Esophagus muscularis mucosa (tissue), 4 donors: ENCODE measurements around the gene IFI27L2. TPM values are rescaled to one million over a fixed set of nuclear protein-coding genes. Genes with fewer than 3 reads are reported as not detected.

ENCODE experiments used
- DNase-seq: peaks from one replicate; pipeline ENCODE4 v3.0.0-alpha.2; 2017; ENCODE audit errors: extremely low spot score
- H3K27ac ChIP-seq, 4 donors: fragments of 200-600 bp; sonication (generic); replicated peaks in 1 of 4; 1 replicate in 3 of 4; 2 replicates in 1 of 4; pipeline ENCODE4 v1.5.1; 2016 to 2019; ENCODE audit warnings: mild to moderate bottlenecking in 1 of 4
- H3K27me3 ChIP-seq, 4 donors: fragments of 200-600 bp; sonication (generic); one replicate each; pipeline versions ENCODE4 v1.5.1 to v1.6.0; 2016 to 2019
- H3K36me3 ChIP-seq, 4 donors: fragments of 200-600 bp; sonication (generic); one replicate each; pipeline ENCODE4 v1.5.1; 2016 to 2019
- H3K4me1 ChIP-seq, 4 donors: fragments of 200-600 bp; sonication (generic); one replicate each; pipeline ENCODE4 v1.5.1; 2016 to 2019
- H3K4me3 ChIP-seq, 4 donors: fragments of 200-600 bp; sonication (generic); 1 replicate in 2 of 4; 2 replicates in 2 of 4; pipeline ENCODE4 v1.5.1; 2016 to 2019; ENCODE audit warnings: mild to moderate bottlenecking in 4 of 4, moderate library complexity in 1 of 4
- H3K9me3 ChIP-seq, 4 donors: fragments of 200-600 bp; sonication (generic); 1 replicate in 3 of 4; 2 replicates in 1 of 4; pipeline ENCODE4 v1.5.1; 2016 to 2019
- CTCF ChIP-seq, 3 experiments: fragments of 200-600 bp in 2 of 3; fragments of 450-650 bp in 1 of 3; sonication (generic) in 2 of 3; IDR thresholded peaks; one replicate each; pipeline ENCODE4 v1.5.1; 2017 to 2019; ENCODE audit warnings: antibody characterized with exemption in 3 of 3, mild to moderate bottlenecking in 2 of 3, moderate library complexity in 1 of 3
- EP300 ChIP-seq: sonication (generic); formaldehyde crosslinking; IDR thresholded peaks from one replicate; pipeline ENCODE4 v1.6.1; 2017; ENCODE audit warnings: antibody characterized with exemption
- POLR2A ChIP-seq: fragments of 450-650 bp; IDR thresholded peaks from one replicate; pipeline ENCODE4 v1.6.1; 2017; ENCODE audit warnings: antibody characterized with exemption, moderate library complexity, mild to moderate bottlenecking, low read depth
- POLR2AphosphoS5 ChIP-seq, 2 donors: sonication (generic); formaldehyde crosslinking; IDR thresholded peaks; one replicate each; pipeline ENCODE4 v1.6.1; 2017; ENCODE audit warnings: antibody characterized with exemption in 2 of 2
- WGBS: methylation state at CpG from one replicate; pipeline ENCODE4 v1.1.5; 2018; 5-methylcytosine and 5-hydroxymethylcytosine counted together
- intact Hi-C: fragments of 100-400 bp; cut with DNase I; formaldehyde crosslinking; loops from one replicate; pipeline ENCODE4 v1.15.1; 2023
- total RNA-seq, 4 donors: library from RNA; depleted of rRNA; stranded (reverse); fragments of >200 nt; gene quantifications; one replicate each; pipeline versions ENCODE4 v1.1.0 to v1.2.1, GENCODE V29; 2016

IFI27L2 gene
- total RNA-seq, 4 donors from 2014 or later: 38.8 to 83.9 (median 64.7) TPM

GRCh38 chr14:94175011-94175745 lies 45.8 kb upstream of the IFI27L2 start:
- intact Hi-C loops: loop anchor here (2.0 to 5.0 kb wide), 2 partner anchors 40 to 138 kb away; no protein-coding TSS in a partner anchor
- no peak for DNase-seq
- TF ChIP-seq POLR2A: no peak
- TF ChIP-seq EP300: no peak
- TF ChIP-seq CTCF (IDR thresholded peaks at IDR 0.05): no peak
- no peak for TF ChIP-seq POLR2AphosphoS5 (IDR thresholded peaks at IDR 0.05)
- no peak overlapping the region for H3K27ac ChIP-seq
- peak overlapping the region; percentile 65 to 79 (median 68) for H3K4me3 ChIP-seq
- H3K9me3 ChIP-seq: no peaks in the 10 kb centered on the region
- H3K4me1 ChIP-seq: peaks cover 11 to 25% (median 24%) of the 10 kb centered on the region in 4 donors
- peaks cover 2 to 88% (median 24%) of the 10 kb centered on the region in 4 donors for H3K27me3 ChIP-seq
- 2% methylated on average over 20 of the region's 30 CpGs for WGBS
- H3K36me3 ChIP-seq: no peaks in the 10 kb centered on the region

- H3K27ac ChIP-seq: no peak overlapping the region
- intact Hi-C loops: loop anchor here (2.0 to 5.0 kb wide), 2 partner anchors 40 to 137 kb away; no protein-coding TSS in a partner anchor
- DNase-seq: no peak
- TF ChIP-seq CTCF (IDR thresholded peaks at IDR 0.05): no peak
- TF ChIP-seq EP300: no peak
- no peak for TF ChIP-seq POLR2A
- TF ChIP-seq POLR2AphosphoS5 (IDR thresholded peaks at IDR 0.05): no peak
- no peaks in the 10 kb centered on the region for H3K36me3 ChIP-seq
- H3K4me1 ChIP-seq: peaks cover 11 to 25% (median 24%) of the 10 kb centered on the region in 4 donors
- H3K4me3 ChIP-seq: peak overlapping the region; percentile 65 to 79 (median 68)
- peaks cover 2 to 89% (median 24%) of the 10 kb centered on the region in 4 donors for H3K27me3 ChIP-seq
- no peaks in the 10 kb centered on the region for H3K9me3 ChIP-seq
- 3% methylated on average over 6 of the region's 39 CpGs for WGBS
Measured at GRCh38 chr14:94174604-94175010, 45.2 kb upstream of the IFI27L2 start.

GRCh38 chr14:94173885-94174603 lies 44.6 kb upstream of the IFI27L2 start, which contains the start of gene PPP4R4:
Gene PPP4R4, plus strand, starts transcription at chr14:94174322. Its CDS starts 144 bp downstream, at chr14:94174466.
- Histone ChIP-seq H3K27ac (peak within 1 kb of the TSS in 3 of 4 donors; percentile 46), H3K4me3 (peak within 1 kb of the TSS; percentile 65 to 79 (median 68)), H3K27me3 (peaks cover 2 to 83% (median 23%) of the 10 kb centered on the region in 4 donors), H3K9me3 (no peaks in the 10 kb centered on the region), H3K4me1 (peaks cover 11 to 25% (median 24%) of the 10 kb centered on the region in 4 donors), H3K36me3 (no peaks in the 10 kb centered on the region)
- no CpG with 5 or more reads among the region's 84 CpGs for WGBS
- DNase-seq: no peak
- TF ChIP-seq POLR2AphosphoS5 (IDR thresholded peaks at IDR 0.05) (peak in 1 of 2 donors; percentile 35), POLR2A (no peak)
- intact Hi-C loops: loop anchor here (2.0 kb wide), 1 partner anchor 39 kb away; no protein-coding TSS in a partner anchor

GRCh38 chr14:94173471-94173884 lies 44.1 kb upstream of the IFI27L2 start:
- WGBS: 3% methylated on average over 9 of the region's 20 CpGs

More at GRCh38 chr14:94173471-94173884, 44.1 kb upstream of the IFI27L2 start:
- H3K36me3 ChIP-seq: no peaks in the 10 kb centered on the region
- H3K27me3 ChIP-seq: peaks cover 2 to 77% (median 20%) of the 10 kb centered on the region in 4 donors
- no peaks in the 10 kb centered on the region for H3K9me3 ChIP-seq
- no peak for DNase-seq
- intact Hi-C loops: no loop called here
- peaks cover 11 to 25% (median 24%) of the 10 kb centered on the region in 4 donors for H3K4me1 ChIP-seq
- H3K4me3 ChIP-seq: peak overlapping the region; percentile 65 to 79 (median 68)
- peak overlapping the region in 3 of 4 donors; percentile 46 for H3K27ac ChIP-seq
- no peak for TF ChIP-seq POLR2AphosphoS5 (IDR thresholded peaks at IDR 0.05)
- no peak for TF ChIP-seq POLR2A
- TF ChIP-seq CTCF (IDR thresholded peaks at IDR 0.05): no peak
- no peak for TF ChIP-seq EP300
